GM12891 (cell line): ENCODE data around the gene APEH.

ENCODE experiments used
- POLR2A ChIP-seq: IDR thresholded peaks from 2 replicates; pipeline ENCODE4 v1.6.1; 2011; ENCODE audit warnings: low read depth, low read length, control low read depth
- POLR2AphosphoS5 ChIP-seq: IDR thresholded peaks from 2 replicates; pipeline ENCODE4 v1.6.1; 2011; ENCODE audit warnings: low read depth, low read length, control low read depth
- TAF1 ChIP-seq: IDR thresholded peaks from 2 replicates; pipeline ENCODE4 v1.6.1; 2011; ENCODE audit warnings: low read depth, low read length, control low read depth

- TF ChIP-seq POLR2AphosphoS5 (no peak), POLR2A (no peak), TAF1 (no peak)
These were observed 5.3 kb upstream of the APEH start for GRCh38 chr3:49668861-49669260.
